Sigmoid colon (tissue), 7 donors: Measurements from ENCODE around the gene PNO1. TPM values are rescaled to one million over a fixed set of nuclear protein-coding genes. Genes with fewer than 3 reads are reported as not detected.

Experiments
- DNase-seq: peaks from one replicate; pipeline ENCODE4 v3.0.0-alpha.2; 2019
- H3K27ac ChIP-seq, 4 donors: fragments of 200-600 bp; sonication (generic); one replicate each; pipeline ENCODE4 v1.5.1; 2016 to 2019; ENCODE audit warnings: mild to moderate bottlenecking in 1 of 4
- H3K27me3 ChIP-seq, 3 donors: fragments of 200-600 bp; sonication (generic); one replicate each; pipeline ENCODE4 v1.5.1; 2019; ENCODE audit warnings: mild to moderate bottlenecking in 1 of 3
- H3K36me3 ChIP-seq, 4 donors: fragments of 200-600 bp; sonication (generic); one replicate each; pipeline ENCODE4 v1.5.1; 2016 to 2019
- H3K4me1 ChIP-seq, 4 donors: fragments of 200-600 bp; sonication (generic); one replicate each; pipeline ENCODE4 v1.5.1; 2017 to 2019
- H3K4me3 ChIP-seq, 4 donors: fragments of 200-600 bp; sonication (generic); one replicate each; pipeline ENCODE4 v1.5.1; 2017 to 2019; ENCODE audit warnings: mild to moderate bottlenecking in 2 of 4, moderate library complexity in 1 of 4
- H3K9me3 ChIP-seq, 4 donors: fragments of 200-600 bp in 3 of 4; sonication (generic) in 3 of 4; one replicate each; pipeline versions ENCODE4 v1.5.1 to v1.6.1; 2013 to 2019
- EP300 ChIP-seq, 4 donors: sonication (generic); formaldehyde crosslinking; IDR thresholded peaks; one replicate each; pipeline ENCODE4 v1.6.1; 2017; ENCODE audit warnings: antibody characterized with exemption in 4 of 4
- POLR2A ChIP-seq, 2 donors: fragments of 450-650 bp; IDR thresholded peaks; one replicate each; pipeline ENCODE4 v1.6.1; 2016; ENCODE audit warnings: antibody characterized with exemption in 2 of 2, mild to moderate bottlenecking in 2 of 2, moderate library complexity in 2 of 2
- POLR2AphosphoS5 ChIP-seq, 4 donors: sonication (generic); formaldehyde crosslinking; IDR thresholded peaks; one replicate each; pipeline ENCODE4 v1.6.1; 2017; ENCODE audit warnings: antibody characterized with exemption in 4 of 4
- WGBS, 2 donors: extraction: QIAGEN DNeasy Blood & Tissue Kit; methylation state at CpG; one replicate each; pipeline ENCODE4 v1.1.7; 2013; 5-methylcytosine and 5-hydroxymethylcytosine counted together
- intact Hi-C: fragments of 100-400 bp; cut with DNase I; formaldehyde crosslinking; loops from one replicate; pipeline ENCODE4 v1.15.1; 2023
- polyA plus RNA-seq, 3 donors: library from polyadenylated mRNA; stranded (reverse); fragments of 200-250 nt; gene quantifications; one replicate each; pipeline ENCODE4 v1.2.3, GENCODE V29; 2013
- total RNA-seq, 4 donors: library from RNA; depleted of rRNA; stranded (reverse); fragments of >200 nt; gene quantifications; one replicate each; pipeline ENCODE4 v1.1.0, GENCODE V29; 2016
- TF ChIP-seq, protein P1 (sequence below), 4 experiments: fragments of 450-650 bp in 3 of 4; fragments of 200-600 bp in 1 of 4; IDR thresholded peaks; one replicate each; pipeline ENCODE4 v1.5.1; 2016 to 2019; ENCODE audit warnings: antibody characterized with exemption in 4 of 4, mild to moderate bottlenecking in 3 of 4, moderate library complexity in 2 of 4
- donor health status: healthy with polysubstance abuse.
- donor health status: Bipolar disorder and iron deficiency.
- donor health status: healthy.

PNO1 gene
- total and polyA plus RNA-seq, 7 donors = 6.0 to 20.7 (median 10.5) TPM

DNA sequence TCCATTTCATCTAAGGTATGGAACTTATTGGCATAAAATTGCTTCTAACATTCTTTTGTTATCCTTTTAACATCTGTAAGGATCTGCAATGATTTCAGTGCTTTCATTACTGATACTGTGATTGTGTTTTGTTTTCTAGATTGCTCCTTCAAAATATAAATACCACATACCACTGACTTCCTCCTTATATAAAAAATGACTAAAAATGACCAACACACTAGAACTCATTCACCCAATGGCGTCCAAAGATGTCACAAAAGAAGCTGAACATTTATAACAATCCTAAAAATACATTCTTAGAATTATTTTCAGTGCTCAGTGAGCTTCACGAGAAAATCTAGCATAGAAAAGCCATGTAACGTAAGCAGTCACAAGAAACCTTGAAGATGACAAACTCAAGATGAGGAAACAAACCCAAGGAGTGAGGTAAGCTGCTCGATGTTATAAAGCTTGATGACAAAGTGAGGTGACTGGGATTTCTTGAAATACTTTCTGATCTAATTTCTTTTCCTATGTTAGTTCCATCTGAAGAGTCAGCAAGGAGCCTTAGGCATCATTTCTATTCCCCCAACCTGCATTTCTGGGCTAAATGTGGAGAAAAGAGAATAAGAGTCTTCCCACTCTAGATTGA is 42.6 kb downstream of the PNO1 start:
- intact Hi-C loops = no loop called here
- Histone ChIP-seq H3K27ac (no peak overlapping the region), H3K36me3 (no peaks in the 10 kb centered on the region), H3K27me3 (no peaks in the 10 kb centered on the region), H3K4me1 (peaks cover 0 to 46% (median 21%) of the 10 kb centered on the region in 4 donors), H3K9me3 (no peaks in the 10 kb centered on the region), H3K4me3 (no peak overlapping the region)
- TF ChIP-seq, protein P1, sequence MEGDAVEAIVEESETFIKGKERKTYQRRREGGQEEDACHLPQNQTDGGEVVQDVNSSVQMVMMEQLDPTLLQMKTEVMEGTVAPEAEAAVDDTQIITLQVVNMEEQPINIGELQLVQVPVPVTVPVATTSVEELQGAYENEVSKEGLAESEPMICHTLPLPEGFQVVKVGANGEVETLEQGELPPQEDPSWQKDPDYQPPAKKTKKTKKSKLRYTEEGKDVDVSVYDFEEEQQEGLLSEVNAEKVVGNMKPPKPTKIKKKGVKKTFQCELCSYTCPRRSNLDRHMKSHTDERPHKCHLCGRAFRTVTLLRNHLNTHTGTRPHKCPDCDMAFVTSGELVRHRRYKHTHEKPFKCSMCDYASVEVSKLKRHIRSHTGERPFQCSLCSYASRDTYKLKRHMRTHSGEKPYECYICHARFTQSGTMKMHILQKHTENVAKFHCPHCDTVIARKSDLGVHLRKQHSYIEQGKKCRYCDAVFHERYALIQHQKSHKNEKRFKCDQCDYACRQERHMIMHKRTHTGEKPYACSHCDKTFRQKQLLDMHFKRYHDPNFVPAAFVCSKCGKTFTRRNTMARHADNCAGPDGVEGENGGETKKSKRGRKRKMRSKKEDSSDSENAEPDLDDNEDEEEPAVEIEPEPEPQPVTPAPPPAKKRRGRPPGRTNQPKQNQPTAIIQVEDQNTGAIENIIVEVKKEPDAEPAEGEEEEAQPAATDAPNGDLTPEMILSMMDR (IDR thresholded peaks at IDR 0.05) = no peak
- no peak for TF ChIP-seq POLR2AphosphoS5 (IDR thresholded peaks at IDR 0.05)
- TF ChIP-seq EP300 (IDR thresholded peaks at IDR 0.05) = no peak
- TF ChIP-seq POLR2A (IDR thresholded peaks at IDR 0.05) = no peak
- DNase-seq = no peak
- 74 to 84% methylated on average over 4 of the region's 4 CpGs for WGBS, 2 donors

DNA sequence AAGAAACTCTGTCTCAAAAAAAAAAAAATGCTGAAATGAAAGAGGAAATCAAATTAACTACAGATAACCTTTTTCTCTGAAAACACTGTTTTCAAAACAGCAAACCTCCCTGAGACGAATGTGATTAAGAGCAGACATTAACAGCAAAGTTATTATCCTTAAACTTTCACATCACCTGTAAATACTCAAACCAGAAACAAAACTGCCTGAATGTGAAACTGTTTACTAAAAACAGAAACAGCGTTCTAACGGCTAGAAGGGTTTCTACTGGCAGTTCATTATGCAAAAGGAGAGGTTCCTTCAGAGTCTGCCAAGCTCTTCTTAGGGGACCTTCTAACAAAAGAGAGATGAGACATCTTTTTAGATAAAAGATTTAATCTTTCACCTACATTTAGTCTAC is 45.9 kb downstream of the PNO1 start:
- Histone ChIP-seq H3K4me1 (peaks cover 0 to 49% (median 22%) of the 10 kb centered on the region in 4 donors), H3K27ac (peak overlapping the region in 2 of 4 donors; percentile 8 to 25), H3K36me3 (no peaks in the 10 kb centered on the region), H3K4me3 (no peak overlapping the region), H3K27me3 (no peaks in the 10 kb centered on the region), H3K9me3 (no peaks in the 10 kb centered on the region)
- no peak for TF ChIP-seq EP300 (IDR thresholded peaks at IDR 0.05)
- TF ChIP-seq, protein P1 (IDR thresholded peaks at IDR 0.05) = no peak
- WGBS, 2 donors = 46 to 74% methylated on average over 3 of the region's 3 CpGs
- intact Hi-C loops = no loop called here
- DNase-seq = no peak

DNA sequence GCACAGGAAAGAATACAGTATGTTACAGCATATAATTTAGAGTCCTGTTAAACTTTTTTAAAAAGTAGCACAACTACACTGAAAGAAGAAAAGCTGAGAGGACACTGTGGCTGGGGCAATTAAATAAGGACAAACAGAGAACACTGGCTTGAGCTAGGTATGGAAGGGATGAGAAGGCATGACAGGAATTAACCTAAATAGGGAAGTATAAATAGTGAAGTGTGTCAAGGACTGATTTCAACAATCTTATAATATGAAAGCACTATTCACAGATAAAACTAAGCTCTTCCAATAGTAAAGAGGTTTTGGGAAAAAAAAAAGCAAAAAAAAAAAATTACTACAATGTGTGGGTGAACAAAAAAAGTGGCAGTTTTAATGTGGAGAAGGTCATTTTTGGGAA is 49.1 kb downstream of the PNO1 start:
- H3K27ac ChIP-seq = no peak overlapping the region

DNA sequence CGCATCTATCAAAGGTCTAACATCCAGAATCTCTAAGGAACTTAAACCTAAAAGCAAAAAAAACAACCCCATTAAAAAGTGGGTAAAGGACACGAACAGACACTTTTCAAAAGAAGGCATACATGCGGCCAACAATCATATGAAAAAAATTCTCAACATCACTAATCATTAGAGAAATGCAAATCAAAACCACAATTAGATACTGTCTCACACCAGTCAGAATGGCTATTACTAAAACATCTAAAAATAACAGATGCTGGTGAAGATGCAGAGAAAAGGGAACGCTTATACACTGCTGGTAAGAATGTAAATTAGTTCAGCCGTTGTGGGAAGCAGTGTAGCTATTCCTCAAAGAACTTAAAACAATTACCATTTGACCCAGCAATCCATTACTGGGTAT is 56.7 kb downstream of the PNO1 start:
- Histone ChIP-seq H3K4me1 (peaks cover 0 to 49% (median 44%) of the 10 kb centered on the region in 4 donors), H3K27me3 (no peaks in the 10 kb centered on the region), H3K36me3 (peaks cover 0 to 6% (median 0%) of the 10 kb centered on the region in 4 donors), H3K4me3 (no peak overlapping the region), H3K27ac (no peak overlapping the region), H3K9me3 (no peaks in the 10 kb centered on the region)
- WGBS, 2 donors = 77 to 87% methylated on average over 5 of the region's 5 CpGs
- intact Hi-C loops = no loop called here
- no peak for DNase-seq
- TF ChIP-seq EP300 (IDR thresholded peaks at IDR 0.05) (no peak), POLR2A (IDR thresholded peaks at IDR 0.05) (no peak), POLR2AphosphoS5 (IDR thresholded peaks at IDR 0.05) (no peak)
- TF ChIP-seq, protein P1 (IDR thresholded peaks at IDR 0.05) = no peak

More for the DNA sequence above, 49.1 kb downstream of the PNO1 start:
- intact Hi-C loops = no loop called here
- H3K27me3 ChIP-seq = no peaks in the 10 kb centered on the region
- TF ChIP-seq, protein P1 (IDR thresholded peaks at IDR 0.05) = no peak
- TF ChIP-seq EP300 (IDR thresholded peaks at IDR 0.05) = no peak
- no peak for TF ChIP-seq POLR2A (IDR thresholded peaks at IDR 0.05)
- TF ChIP-seq POLR2AphosphoS5 (IDR thresholded peaks at IDR 0.05) = no peak
- H3K4me3 ChIP-seq = no peak overlapping the region
- no peaks in the 10 kb centered on the region for H3K36me3 ChIP-seq
- DNase-seq = no peak
- H3K4me1 ChIP-seq = peaks cover 0 to 46% (median 22%) of the 10 kb centered on the region in 4 donors
- no peaks in the 10 kb centered on the region for H3K9me3 ChIP-seq
